Stimulated activated CD8-positive, alpha-beta memory T cell treated with anti-CD3 and anti-CD28 coated beads, Interleukin-4, amount 100 ng/mL, for 4 hours (primary cell): ENCODE results near the gene ADGRD2.

Source experiments
- DNase-seq, 2 donors: peaks; one replicate each; pipeline ENCODE4 v3.0.0-alpha.2; 2020; ENCODE audit warnings: low read depth in 2 of 2, low spot score in 1 of 2

Gene ADGRD2

GRCh38 chr9:124506931-124507879, 57.0 kb downstream of the ADGRD2 start, which contains the start of gene NR5A1:
Gene NR5A1, minus strand, starts transcription at chr9:124507399. Its CDS starts 4,004 bp downstream, at chr9:124503395.
- no peak for DNase-seq

- no peak for DNase-seq
Measured at GRCh38 chr9:124507880-124508423, 57.7 kb downstream of the ADGRD2 start.

- no peak for DNase-seq
Measured at GRCh38 chr9:124510650-124511425, 60.6 kb downstream of the ADGRD2 start.

- DNase-seq, result no peak
Measured at GRCh38 chr9:124511426-124511840, 61.2 kb downstream of the ADGRD2 start.

- no peak for DNase-seq
Measured at GRCh38 chr9:124511891-124512805, 61.9 kb downstream of the ADGRD2 start.

- no peak for DNase-seq
Measured at GRCh38 chr9:124512806-124513204, 62.6 kb downstream of the ADGRD2 start.

GRCh38 chr9:124513376-124513994, 63.2 kb downstream of the ADGRD2 start:
- DNase-seq, result no peak

GRCh38 chr9:124514125-124514524, 63.9 kb downstream of the ADGRD2 start:
- no peak for DNase-seq

GRCh38 chr9:124514874-124515273, 64.6 kb downstream of the ADGRD2 start:
- no peak for DNase-seq

- no peak for DNase-seq
Measured at GRCh38 chr9:124517600-124517999, 67.3 kb downstream of the ADGRD2 start.

- no peak for DNase-seq
Measured at GRCh38 chr9:124518116-124518515, 67.9 kb downstream of the ADGRD2 start.

GRCh38 chr9:124520206-124520596, 70.0 kb downstream of the ADGRD2 start:
- DNase-seq, result no peak

GRCh38 chr9:124521142-124521541, 70.9 kb downstream of the ADGRD2 start:
- DNase-seq, result no peak

- no peak for DNase-seq
Measured at GRCh38 chr9:124522121-124523098, 72.2 kb downstream of the ADGRD2 start.

- DNase-seq, result no peak
Measured at GRCh38 chr9:124526174-124526573, 75.9 kb downstream of the ADGRD2 start.

GRCh38 chr9:124527781-124528180, 77.5 kb downstream of the ADGRD2 start:
- DNase-seq, result no peak
